Chondrocyte (in vitro differentiated cells): ENCODE data around the gene CFAP57. TPM values are rescaled to one million over a fixed set of nuclear protein-coding genes. Genes with fewer than 3 reads are reported as not detected.

Experiments used
- DNase-seq: peaks from one replicate; pipeline ENCODE4 v3.0.0; 2021; ENCODE audit warnings: mixed read lengths, low spot score
- H3K27ac Mint-ChIP-seq: one replicate; pipeline ENCODE4 v1.8.0; 2021; ENCODE audit warnings: mild to moderate bottlenecking, moderate library complexity, mixed read lengths; ENCODE audit not compliant: unreplicated experiment
- H3K27me3 Mint-ChIP-seq: 2 replicates; pipeline ENCODE4 v1.8.0; 2021; ENCODE audit warnings: low read depth, mixed read lengths
- H3K36me3 Mint-ChIP-seq: 2 replicates; pipeline ENCODE4 v1.8.0; 2021; ENCODE audit warnings: low read depth, mixed read lengths
- H3K4me1 Mint-ChIP-seq: 2 replicates; pipeline ENCODE4 v1.8.0; 2021; ENCODE audit warnings: low read depth, mild to moderate bottlenecking, mixed read lengths
- H3K4me3 Mint-ChIP-seq: one replicate; pipeline ENCODE4 v1.8.0; 2021; ENCODE audit warnings: mild to moderate bottlenecking, moderate library complexity, mixed read lengths; ENCODE audit not compliant: unreplicated experiment
- H3K9me3 Mint-ChIP-seq: 2 replicates; pipeline ENCODE4 v1.8.0; 2021; ENCODE audit warnings: low read depth, mixed read lengths
- total RNA-seq: library from RNA; stranded (reverse); gene quantifications from 3 replicates; pipeline ENCODE4 v1.2.1, GENCODE V29; 2021
- TF ChIP-seq, protein P1 (sequence below): fragments of 200-600 bp; sonication (generic); IDR thresholded peaks from 2 replicates; pipeline ENCODE4 v1.5.0; 2021; ENCODE audit warnings: antibody characterized with exemption, mild to moderate bottlenecking, moderate library complexity

CFAP57 gene
- total RNA-seq, 1 donor from 2014 or later: 0.15 TPM

DNA sequence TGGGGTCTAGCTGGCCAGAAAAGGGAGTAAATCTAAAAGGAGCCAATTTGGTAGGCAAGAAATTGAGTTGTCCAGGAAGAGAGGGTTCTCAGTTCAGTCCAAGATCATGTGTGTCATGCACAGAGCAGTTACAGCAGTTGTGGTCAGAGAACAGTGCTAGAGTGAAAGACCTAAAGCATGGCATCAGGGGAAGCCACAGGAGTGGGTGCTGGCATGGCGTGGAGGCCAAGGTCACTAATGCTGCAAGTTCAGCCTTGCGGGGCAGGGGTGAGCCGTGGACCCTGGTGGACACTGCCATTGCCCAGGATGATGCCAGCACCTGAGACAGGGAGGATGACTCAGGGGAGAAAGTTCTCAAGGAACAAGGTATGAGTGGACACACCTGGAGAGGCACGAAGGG is 81.0 kb downstream of the CFAP57 start:
- H3K36me3 Mint-ChIP-seq: no peaks in the 10 kb centered on the region
- peaks cover 26% of the 10 kb centered on the region for H3K27me3 Mint-ChIP-seq
- H3K4me3 Mint-ChIP-seq: no peak overlapping the region
- H3K4me1 Mint-ChIP-seq: no peaks in the 10 kb centered on the region
- no peaks in the 10 kb centered on the region for H3K9me3 Mint-ChIP-seq
- peak; percentile 56 for DNase-seq
- H3K27ac Mint-ChIP-seq: no peak overlapping the region
- TF ChIP-seq, protein P1, sequence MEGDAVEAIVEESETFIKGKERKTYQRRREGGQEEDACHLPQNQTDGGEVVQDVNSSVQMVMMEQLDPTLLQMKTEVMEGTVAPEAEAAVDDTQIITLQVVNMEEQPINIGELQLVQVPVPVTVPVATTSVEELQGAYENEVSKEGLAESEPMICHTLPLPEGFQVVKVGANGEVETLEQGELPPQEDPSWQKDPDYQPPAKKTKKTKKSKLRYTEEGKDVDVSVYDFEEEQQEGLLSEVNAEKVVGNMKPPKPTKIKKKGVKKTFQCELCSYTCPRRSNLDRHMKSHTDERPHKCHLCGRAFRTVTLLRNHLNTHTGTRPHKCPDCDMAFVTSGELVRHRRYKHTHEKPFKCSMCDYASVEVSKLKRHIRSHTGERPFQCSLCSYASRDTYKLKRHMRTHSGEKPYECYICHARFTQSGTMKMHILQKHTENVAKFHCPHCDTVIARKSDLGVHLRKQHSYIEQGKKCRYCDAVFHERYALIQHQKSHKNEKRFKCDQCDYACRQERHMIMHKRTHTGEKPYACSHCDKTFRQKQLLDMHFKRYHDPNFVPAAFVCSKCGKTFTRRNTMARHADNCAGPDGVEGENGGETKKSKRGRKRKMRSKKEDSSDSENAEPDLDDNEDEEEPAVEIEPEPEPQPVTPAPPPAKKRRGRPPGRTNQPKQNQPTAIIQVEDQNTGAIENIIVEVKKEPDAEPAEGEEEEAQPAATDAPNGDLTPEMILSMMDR: no peak

DNA sequence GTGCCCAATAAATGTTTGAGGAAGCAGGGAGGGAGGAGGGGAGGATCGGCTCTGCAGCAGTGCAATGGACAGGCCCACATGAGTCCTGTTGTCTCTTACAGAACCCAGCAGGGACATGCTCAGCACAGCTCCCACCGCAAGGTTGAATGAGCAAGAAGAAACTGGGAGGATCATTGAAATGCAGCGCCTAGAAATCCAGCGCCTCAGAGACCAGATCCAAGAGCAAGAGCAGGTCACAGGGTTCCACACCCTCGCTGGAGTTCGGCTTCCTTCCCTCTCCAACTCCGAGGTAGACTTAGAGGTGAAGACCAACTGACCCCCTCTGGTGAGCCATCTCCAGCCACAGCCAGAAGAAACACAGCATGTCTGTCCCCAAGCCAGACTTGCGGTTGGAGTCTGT is 81.7 kb downstream of the CFAP57 start:
- no peak overlapping the region for H3K27ac Mint-ChIP-seq
- H3K4me1 Mint-ChIP-seq: no peaks in the 10 kb centered on the region
- no peak overlapping the region for H3K4me3 Mint-ChIP-seq
- peaks cover 26% of the 10 kb centered on the region for H3K27me3 Mint-ChIP-seq
- H3K36me3 Mint-ChIP-seq: no peaks in the 10 kb centered on the region
- no peaks in the 10 kb centered on the region for H3K9me3 Mint-ChIP-seq
- TF ChIP-seq, protein P1: no peak
- DNase-seq: peak; percentile 51

DNA sequence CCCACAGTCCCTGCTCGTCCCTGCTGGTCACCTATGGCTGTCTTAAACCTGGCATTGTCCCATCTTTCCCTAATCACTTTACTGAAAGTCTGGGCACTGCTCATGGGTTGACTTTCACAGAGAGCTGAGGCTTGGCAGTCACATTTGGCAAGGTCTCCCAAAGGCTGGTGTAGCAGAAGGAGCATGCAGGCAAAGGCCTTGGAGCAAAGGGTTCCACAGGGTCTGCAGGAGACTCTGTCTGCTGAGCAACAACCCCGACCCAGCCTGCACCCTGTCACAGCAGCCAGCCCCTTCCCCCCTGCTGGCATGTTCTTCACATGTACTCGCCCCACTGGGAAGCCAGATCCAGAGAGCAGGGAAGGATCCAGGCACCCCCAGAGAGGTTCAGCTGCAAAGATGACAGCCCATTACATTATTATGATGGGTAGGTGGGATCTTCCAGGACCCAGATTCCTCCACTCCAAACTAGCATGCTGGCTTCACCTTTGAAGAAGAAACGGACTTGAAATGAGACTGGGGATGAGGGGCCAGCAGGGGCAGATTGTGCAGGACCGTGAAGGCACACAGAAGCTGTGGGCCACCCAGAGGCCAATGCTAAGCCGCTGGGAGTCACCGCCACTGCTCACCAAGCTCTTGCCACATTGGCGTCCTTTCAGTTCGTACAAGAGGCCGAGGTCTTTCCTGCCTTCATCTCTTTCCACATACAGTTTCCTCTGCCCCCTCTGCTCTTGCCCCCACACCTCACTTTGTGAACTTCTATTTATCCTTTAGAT is 83.5 kb downstream of the CFAP57 start:
- no peaks in the 10 kb centered on the region for H3K9me3 Mint-ChIP-seq
- no peak overlapping the region for H3K27ac Mint-ChIP-seq
- H3K4me3 Mint-ChIP-seq: no peak overlapping the region
- no peaks in the 10 kb centered on the region for H3K36me3 Mint-ChIP-seq
- TF ChIP-seq, protein P1: no peak
- peak; percentile 66 for DNase-seq
- H3K27me3 Mint-ChIP-seq: peaks cover 26% of the 10 kb centered on the region
- H3K4me1 Mint-ChIP-seq: no peaks in the 10 kb centered on the region

DNA sequence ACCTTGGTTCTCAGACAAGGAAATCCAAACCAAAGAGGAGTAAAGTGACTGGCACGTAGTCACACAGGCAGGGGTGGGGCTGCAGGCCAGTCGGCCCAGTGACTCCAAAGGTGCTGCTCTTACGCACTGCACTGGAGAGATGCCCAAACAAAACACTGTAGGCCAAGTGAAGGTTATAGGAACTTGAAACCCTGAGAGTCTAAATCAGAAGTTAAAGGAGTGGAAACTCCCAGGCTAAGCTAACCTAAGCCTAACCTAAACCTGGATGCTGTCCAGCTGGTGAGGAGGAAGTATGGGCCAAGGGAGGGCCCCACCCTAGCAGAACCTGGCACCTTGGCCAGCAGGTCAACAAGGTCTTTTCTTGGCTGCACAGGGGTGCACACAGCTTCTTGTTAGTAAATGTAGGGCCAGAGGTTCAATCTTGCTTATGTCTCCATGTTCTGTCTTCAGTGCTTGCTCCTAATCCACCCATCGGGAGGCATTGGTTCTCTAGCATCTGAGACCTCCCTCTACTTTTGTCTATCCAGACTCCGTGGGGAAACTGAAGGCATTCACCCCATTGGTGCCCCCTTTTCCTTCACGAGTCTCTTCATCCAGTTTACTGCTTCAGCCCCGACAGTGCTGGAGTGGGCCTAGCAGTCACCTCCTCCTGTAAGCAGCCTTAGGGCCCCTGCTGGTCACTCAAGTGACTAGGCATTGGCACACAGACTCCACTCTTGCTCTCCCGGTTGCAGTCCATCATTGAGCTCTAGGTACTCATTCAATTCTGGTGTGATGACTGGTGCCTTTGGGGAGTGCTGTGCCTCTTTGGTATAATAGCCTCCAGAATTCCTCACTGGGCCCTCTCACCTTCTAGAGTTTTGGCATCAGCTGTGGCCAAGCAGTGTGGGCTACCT is 84.8 kb downstream of the CFAP57 start:
- Mint-ChIP-seq H3K27ac (no peak overlapping the region), H3K9me3 (peaks cover 4% of the 10 kb centered on the region), H3K4me3 (no peak overlapping the region), H3K4me1 (no peaks in the 10 kb centered on the region), H3K27me3 (peaks cover 20% of the 10 kb centered on the region), H3K36me3 (no peaks in the 10 kb centered on the region)
- DNase-seq: peak; percentile 26
- TF ChIP-seq, protein P1: no peak

DNA sequence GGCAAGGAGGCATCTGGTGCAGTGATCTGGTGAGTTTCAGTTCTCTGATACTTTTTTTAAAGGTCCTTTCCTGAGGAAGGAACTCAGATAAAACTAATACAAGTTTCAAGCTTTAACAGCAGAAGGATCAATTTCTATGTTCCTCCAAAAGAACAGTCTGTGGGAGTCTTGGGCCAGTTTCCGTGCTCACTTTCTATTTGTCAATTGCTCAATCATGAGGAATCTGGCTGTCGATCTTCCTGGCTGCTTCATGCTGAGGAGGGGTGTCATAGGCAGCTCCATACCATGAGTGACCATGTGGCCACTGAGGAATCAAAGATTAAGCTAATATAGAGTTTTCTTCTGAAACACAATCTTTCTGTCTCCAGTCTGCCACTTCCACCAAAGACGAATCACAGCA is 86.2 kb downstream of the CFAP57 start:
- no peaks in the 10 kb centered on the region for H3K4me1 Mint-ChIP-seq
- TF ChIP-seq, protein P1: no peak
- DNase-seq: no peak
- H3K27me3 Mint-ChIP-seq: peaks cover 11% of the 10 kb centered on the region
- H3K9me3 Mint-ChIP-seq: peaks cover 9% of the 10 kb centered on the region
- H3K36me3 Mint-ChIP-seq: peaks cover 2% of the 10 kb centered on the region
- no peak overlapping the region for H3K27ac Mint-ChIP-seq
- no peak overlapping the region for H3K4me3 Mint-ChIP-seq
